ENCODE measurements around the gene TBL3.
A peak's percentile ranks its signal among the peaks of the same experiment; 100 is the strongest.

TBL3 gene

DNA sequence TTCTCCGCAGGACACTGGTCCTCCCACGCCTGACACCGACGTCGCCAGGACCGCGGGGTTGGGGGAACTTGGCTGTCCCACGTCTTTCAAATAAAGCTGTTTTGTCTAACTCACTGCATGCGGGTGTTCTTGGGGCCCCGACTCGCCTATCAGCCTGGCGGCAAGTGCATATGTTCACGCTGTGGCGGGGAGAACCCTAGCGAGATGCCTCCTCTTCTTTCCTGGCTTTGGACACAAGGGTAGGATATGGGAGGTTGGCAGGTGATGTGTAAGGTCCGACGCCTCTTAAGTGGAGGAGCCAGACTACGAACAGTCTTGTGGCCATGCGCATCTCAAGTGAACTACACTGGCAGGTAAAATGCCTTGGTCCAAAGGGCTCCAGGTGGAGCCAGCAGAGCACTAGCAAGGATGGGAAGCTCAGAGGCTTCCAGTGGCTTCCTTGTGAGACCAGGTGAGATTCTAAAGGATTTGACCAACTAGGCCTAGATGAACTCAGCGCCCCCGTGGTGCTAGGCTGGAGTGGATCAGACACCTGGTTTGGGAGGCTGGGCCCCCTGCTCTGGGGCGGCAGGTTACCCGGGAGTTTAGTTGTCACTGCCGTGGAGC, 6.4 kb upstream of the TBL3 start:
- no peak for DNase-seq

DNA sequence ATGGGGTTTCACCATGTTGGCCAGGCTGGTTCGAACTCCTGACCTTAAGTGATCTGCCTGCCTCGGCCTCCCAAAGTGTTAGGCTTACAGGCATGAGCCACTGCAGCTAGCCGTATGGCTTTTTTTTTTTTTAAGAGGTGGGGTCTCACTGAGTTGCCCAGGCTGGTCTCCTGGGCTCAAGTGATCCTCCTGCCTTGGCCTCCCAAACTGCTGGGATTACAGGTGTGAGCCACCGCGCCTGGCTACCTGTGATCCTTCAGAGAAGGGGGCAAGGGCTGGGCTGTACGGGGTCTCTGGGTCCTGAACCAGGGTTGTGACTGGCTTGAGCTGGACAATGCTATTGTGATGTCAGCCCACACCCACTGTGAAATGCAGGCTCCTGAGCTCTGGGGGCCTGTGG, 5.4 kb upstream of the TBL3 start, which contains the start of gene RNF151:
RNF151 (plus strand) TSS at position 397 of the 400 bp plus-strand sequence. CDS start 26 bp downstream, outside the sequence.
- no peak for DNase-seq

DNA sequence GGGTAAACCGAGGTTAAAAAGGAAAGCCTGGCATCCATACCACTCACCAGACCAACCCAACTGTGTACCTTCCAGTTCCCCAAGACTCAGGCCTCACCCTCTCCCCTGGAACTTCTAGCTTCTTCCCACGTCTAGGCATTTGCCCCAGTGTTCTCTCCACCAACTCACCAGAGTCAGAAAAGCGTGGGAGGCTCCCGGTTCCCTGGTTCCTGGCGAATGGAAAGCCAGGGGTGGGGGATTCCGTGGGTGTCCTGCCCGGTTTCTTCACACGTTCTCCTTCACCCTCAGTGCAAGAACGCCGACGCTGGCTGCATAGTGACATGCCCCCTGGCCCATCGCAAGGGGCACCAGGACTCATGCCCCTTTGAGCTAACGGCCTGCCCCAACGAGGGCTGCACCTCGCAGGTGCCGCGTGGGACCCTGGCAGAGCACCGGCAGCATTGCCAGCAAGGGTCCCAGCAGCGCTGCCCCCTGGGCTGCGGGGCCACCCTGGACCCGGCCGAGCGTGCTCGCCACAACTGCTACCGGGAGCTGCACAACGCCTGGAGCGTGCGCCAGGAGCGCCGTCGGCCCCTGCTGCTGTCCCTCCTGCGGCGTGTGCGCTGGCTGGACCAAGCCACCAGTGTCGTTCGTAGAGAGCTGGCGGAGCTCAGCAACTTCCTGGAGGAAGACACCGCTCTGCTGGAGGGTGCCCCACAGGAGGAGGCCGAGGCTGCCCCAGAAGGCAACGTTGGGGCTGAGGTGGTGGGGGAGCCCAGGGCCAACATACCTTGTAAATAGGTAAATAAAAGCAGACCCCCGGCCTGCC, 3.5 kb upstream of the TBL3 start:
- DNase-seq, result no peak

DNA sequence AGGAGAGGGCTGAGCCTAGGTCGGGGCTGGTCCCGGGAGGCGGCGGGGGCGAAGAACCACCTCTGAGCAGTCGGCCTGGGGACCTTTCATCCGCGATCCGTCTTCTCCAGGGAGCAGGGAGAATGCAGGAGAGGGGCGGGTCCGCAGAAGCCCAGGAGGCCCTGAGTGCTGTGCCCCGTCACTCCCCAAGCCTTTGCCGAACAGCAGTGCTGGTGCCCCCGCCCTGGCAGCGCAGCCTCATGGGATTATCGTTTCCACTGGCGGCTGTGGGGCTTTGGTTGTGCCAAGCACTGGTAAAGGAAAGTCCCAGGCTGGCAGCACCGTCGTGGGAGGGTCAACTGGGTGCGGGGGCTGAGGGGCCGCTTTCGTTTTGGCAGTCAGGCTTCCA, 631 bp downstream of the TBL3 start:
- DNase-seq, result no peak

DNA sequence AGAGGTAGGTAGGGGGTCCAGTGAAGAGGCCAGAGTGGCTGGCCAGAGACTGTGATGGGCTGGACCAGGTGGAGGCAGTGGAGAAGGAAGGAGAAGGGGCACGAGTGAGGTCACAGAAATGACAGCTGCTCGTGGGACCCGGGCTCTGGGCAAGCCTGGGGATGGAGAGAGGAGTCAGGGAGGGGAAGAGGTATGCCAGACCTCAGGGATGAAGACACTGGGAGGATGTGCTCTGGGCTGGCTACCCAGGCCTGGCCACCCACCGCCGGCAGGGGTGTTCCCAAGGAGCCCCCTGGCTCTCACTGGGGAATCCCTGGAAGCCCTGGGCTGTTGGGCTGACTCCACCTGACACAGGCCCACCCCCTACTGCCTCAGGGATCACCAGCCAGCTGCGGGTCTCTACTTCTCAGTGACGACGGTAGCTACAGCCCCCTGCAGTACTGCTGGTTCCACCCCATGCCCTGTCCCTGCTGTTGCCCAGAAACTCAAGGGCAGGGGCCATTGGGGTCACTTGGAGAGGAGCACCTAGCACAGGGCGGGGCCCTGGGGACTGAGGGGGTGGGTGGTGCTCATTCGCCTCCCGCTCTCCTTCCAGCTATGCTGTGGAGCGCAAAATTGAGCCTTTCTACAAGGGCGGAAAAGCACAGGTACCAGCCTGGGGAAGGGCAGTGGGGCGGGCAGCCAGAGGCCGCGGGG, 1.8 kb downstream of the TBL3 start:
- no peak for DNase-seq

DNA sequence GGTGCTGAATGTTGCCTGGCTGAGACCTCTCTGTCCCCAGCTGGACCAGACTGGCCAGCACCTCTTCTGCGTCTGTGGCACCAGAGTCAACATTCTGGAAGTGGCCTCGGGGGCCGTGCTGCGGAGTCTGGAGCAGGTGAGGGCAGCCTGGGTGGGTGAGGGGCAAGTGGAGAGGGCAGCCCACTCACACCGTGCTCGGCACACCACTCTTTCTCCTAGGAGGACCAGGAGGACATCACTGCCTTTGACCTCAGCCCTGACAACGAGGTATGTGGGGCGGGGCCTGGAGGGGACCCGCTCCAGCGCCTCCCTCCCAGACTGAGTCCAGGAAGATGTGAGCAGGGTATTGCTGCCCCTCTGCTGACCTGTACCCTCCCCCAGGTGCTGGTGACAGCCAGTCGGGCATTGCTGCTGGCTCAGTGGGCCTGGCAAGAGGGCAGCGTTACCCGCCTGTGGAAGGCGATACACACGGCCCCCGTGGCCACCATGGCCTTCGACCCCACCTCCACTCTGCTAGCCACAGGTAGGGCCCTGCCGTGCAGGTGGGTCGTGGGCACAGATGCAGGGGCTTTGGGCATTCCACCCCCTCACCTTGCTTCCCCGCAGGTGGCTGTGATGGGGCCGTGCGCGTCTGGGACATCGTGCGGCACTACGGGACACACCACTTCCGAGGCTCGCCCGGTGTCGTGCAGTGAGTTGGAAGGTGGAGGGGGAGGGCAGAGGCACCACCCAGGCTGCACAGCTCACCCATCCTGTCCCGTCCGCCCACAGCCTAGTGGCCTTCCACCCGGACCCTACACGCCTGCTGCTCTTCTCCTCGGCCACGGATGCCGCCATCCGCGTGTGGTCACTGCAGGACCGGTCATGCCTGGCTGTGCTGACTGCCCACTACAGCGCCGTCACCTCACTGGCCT, 2.6 kb downstream of the TBL3 start:
- DNase-seq, result no peak

DNA sequence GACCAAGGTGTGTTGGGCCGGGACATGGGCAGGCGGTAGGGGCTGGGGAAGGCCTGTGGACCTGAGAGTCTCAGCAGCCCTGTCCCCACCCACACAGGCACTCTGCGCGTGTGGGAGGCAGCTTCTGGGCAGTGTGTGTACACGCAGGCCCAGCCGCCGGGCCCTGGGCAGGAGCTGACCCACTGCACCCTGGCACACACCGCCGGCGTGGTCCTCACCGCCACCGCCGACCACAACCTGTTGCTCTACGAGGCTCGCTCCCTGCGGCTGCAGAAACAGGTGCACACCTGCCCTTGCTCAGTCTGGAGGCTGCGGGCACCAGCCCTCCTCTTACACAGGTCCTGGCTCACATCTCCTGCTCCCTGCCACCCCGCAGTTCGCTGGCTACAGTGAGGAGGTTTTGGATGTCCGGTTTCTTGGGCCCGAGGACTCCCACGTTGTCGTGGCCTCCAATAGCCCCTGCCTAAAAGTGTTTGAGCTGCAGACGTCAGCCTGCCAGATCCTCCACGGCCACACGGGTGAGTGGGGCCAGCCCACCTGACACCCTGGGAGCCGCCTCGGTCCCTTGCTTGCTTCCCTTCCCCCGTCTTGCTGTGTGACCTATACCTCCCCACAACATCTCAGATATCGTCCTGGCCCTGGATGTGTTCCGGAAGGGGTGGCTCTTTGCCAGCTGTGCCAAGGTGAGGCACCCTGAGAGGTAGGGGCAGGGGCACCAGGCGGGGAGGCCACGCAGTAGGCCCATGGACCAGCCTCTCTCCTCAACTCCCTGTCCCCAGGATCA, 3.8 kb downstream of the TBL3 start:
- DNase-seq, result no peak

DNA sequence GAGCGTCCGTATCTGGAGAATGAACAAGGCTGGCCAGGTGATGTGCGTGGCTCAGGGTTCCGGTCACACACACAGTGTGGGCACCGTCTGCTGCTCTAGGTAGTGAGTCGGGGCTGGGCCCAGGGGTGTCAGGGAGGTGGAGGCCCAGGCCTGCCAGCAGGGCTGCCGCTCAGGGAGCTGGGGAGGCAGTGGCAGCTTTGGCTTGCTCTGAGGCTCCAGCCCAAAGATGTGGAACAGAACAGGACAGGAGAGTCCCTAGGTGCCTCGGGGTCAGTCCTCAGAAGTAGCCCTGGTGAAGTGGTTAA, 4.3 kb downstream of the TBL3 start:
- no peak for DNase-seq

DNA sequence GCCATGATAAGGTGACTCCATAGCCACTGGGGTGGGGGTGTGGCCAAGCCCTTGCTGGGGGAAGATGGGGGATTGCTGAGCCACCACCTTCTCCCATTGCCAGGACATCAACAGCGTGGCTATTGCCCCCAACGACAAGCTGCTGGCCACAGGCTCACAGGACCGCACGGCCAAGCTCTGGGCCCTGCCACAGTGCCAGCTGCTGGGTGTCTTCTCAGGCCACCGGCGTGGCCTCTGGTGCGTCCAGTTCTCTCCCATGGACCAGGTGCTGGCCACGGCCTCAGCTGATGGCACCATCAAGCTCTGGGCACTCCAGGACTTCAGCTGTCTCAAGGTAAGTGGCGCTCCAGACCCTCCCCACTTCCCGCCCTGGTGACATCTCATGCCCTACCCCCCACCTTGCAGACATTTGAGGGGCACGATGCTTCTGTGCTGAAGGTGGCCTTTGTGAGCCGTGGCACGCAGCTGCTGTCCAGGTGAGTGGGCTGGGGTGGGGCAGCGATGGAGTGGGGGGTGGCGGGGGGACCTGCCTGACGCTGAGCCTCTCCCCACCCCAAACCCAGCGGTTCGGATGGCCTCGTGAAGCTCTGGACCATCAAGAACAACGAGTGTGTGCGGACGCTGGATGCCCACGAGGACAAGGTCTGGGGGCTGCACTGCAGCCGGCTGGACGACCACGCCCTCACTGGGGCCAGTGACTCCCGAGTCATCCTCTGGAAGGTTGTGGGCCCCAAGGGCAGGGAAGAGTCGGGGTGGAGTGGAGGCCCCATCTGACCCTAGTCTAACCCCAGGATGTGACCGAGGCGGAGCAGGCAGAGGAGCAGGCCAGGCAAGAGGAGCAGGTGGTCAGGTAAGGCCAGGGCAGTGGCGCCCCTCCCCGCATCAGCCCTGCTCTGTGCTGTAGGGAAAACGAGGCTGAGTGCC, 5.4 kb downstream of the TBL3 start:
- DNase-seq, result no peak

DNA sequence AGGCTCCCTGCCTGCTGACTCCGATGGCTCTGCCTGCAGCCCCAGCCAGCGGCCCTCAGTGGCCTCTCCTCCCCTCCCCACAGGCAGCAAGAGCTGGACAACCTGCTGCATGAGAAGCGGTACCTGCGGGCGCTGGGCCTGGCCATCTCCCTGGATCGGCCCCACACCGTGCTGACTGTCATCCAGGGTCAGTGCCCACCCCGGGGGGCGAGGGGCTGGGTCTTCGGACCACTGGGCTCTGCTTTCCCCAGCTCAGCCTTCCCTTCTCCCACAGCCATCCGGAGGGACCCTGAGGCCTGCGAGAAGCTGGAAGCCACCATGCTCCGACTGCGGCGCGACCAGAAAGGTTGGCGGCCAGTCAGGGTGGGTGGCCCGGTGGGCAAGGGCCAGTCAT, 6.0 kb downstream of the TBL3 start:
- no peak for DNase-seq

DNA sequence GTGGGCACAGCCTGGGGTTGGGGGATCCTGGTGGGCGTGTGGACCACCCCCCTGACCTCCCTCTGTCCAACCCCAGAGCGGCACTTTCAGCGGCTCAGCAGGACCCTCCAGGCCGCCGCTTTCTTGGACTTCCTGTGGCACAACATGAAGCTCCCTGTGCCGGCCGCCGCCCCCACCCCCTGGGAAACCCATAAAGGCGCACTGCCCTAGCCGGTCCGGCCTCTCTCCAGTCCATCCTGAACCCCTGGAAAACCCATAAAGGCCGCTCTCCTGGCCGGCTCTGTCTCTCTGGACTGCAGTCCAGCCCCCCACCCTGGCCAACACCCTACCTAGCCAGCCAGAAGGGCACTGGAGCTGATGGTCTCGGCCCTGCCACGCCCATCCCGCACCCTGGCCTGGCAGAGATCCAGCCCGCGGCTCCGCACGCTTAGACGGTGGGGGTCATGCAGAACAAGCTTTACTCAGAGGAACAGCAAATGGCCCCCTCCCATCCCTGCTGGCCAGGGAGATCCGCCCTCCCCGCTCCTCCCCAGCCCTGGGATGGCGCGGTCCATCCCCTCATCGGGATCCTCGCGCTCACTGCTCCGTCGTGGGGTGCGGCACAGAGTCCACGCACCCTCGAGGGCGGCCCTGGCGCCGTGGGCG, 6.7 kb downstream of the TBL3 start:
- DNase-seq, result no peak

DNA sequence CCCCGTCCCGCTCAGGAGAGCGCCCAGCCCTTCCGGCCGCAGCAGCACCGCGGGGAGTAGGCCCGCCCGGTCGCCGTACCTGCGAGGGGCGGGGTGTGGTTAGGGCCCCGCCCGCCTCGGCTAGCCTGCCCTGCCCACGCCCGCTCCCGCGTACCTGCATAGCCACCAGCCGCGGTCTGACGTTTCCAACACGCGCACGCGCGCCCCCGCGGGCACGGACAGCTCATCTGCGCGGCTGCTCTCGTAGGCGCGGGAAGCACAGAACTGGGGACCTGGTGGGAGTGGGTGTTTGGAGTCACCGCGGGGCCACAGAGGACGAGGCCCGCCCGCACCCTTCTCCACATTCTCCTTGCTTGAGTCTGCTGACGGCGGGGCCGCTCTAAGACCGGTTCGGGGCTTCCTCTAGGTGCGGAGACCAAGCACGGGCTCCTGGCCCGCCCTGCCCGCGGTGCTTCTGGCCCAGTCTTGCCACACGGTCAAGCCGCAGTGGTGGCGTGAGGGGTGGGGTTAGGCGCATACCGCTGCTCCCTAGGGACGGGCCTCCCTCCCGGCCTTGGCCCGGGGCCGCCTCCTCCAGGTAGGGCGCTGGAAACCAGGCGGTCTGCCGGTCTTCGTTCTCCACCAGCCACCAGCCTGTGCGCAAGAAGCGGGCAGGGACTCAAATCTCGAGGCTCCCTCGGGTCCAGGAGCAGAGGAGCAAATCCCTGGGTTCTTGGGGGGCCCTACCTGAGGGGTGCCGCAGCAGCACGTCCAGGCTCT, 7.6 kb downstream of the TBL3 start:
- no peak for DNase-seq

DNA sequence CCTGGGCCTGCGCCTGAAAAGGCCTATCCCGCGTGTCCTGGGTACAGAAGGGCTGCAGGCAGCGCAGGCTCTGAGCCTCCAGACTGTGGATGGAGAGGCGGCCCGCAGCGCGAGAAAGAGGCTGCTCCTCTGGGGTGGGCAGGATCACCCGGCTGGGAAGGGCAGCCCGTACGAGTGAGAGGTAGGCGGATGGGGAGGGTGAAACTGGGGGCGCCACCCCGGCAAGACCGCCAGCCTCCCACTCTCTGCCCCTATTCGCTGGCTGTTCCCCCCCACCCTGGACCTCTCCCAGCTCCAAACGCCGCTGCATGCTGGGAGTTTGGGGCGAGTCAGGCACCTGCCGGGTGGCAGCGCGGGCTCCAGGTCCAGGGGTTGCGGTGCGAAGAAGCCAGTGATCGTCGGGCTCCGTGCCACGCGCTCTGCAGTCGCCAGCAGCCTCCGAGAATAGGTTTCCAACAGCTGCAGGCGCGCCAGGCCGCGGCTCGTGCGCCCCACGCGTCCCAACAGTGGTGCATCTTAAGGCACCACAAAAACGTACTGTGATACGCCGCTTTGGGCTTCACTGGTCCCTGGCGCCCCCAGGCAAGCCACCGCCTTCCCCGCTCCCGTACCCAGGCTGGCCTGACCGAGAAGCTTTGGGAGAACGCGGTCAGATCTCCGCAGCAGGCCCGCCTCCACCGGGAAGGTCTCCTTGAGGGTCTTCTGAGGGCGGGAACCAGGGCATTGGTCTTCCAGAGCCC, 8.3 kb downstream of the TBL3 start:
- DNase-seq, result no peak

DNA sequence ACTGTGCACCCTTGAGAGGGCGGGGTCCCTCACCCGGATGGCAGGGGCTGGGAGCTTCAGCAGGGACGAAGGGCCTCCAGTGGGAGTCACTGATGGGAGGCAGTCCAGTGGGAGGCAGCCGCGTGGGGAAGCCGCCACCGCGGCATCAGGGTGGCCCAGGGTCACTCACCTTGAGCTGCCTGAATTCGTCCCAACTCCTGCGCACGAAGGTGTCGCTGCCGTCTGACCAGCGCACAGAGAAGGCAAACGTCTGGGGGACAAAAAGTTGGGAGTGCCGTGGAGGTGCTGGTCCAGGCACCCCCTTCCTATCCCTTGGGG, 8.9 kb downstream of the TBL3 start:
- no peak for DNase-seq

DNA sequence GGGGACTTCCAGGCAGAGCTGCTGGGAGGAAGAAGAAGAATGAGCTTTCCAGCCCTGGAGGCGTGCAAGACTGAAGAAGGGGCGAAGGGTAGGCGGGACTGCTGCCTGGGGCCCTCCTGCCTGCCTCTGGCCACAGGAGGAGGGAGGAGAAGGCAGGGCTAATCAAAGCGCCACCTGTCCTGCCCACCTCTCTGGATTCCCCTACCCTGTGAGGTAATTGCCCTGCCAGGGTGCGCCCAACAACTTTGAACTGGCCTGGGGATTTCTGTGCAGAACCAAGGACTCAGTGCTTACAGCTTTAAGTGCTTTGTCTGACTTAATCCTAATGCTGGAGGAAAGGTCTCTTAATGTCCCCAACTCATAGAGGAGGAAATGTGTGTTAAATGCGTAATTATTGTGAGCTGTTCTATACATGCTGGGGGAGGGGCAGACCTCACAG, 9.6 kb downstream of the TBL3 start, which contains the start of gene NOXO1:
NOXO1 (minus strand) TSS at position 72 of the 439 bp plus-strand sequence. CDS start 290 bp downstream, outside the sequence.
- DNase-seq, result no peak

DNA sequence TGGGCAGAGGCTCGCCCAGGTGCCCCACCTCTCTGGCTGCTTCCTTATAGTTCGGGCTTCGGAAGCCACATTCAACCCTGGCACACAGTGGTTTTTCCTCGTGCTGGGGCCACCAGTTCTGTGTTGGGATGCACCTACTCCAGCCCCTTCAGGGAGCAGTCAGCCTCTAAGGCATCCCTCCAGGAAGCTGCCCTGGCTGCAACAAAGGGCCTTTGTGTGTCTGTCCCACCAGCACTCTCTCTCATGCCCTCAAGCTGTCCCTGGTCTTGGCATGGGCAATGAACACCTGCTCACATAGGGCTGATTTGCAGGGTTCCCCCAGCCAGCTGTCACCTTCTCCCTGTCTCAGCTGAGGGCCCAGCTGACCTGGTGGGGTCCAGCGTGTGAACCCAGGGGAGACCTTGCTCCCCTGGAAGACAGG, 10.2 kb downstream of the TBL3 start:
- no peak for DNase-seq

DNA sequence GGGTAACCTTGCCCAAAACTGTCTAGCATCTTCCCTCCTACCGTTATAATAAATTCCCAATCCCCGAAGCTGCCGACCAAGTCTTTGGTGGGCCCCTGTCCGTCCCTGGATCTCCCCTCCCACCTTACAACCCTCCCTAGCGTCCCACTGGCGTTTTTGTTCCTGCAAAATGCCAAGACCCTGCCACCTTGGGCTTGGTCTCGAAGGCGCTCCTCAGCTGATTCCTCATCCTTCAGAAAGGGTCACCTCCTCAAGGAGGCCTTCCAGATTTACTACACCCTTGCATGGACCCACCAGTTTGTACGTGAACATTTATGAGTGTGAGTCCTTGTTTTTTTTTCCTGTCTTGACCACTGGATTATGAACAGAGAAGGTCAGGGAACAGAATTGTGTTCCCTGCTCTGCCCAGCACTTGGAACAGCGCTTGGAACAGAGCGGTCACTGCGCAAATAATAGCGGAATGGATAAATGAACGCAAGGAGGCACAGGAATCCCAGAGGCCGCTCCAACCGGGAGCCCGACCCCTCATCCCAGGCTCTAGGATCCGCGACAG, 11.2 kb downstream of the TBL3 start:
- no peak for DNase-seq

DNA sequence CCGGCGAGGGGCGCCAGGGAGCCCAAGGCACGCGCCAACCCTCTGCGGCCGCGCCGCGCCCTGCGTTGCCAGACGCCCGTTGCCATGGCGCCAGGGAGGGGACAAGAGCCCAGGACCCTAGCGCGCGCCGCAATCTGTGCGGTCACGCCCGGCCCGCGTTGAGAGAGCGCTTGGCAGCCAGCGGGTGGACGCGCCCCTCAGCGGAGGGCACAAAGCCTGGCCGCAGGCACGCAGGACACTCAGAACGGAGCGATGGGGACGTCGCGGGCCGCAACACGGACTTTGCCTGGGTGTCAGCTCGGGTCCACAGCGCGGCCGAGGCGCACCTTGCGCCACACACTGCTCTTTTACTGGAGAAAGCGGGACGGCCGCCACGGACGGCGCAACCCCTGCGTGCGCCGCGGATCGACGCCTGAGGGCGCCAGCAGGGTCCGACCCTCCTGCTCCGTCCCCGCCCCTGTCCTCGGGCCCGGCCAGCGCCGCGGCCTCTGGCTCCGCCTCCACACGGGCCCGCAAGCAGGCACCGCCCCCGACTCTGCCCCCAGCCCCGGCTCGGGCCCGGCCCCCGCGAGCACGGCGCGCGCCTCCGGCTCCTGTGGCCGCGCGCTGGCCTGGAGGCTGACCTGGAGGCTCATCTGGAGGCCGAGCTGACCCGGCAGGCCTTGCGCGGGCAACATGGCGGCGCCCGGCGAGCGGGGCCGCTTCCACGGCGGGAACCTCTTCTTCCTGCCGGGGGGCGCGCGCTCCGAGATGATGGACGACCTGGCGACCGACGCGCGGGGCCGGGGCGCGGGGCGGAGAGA, 11.9 kb downstream of the TBL3 start, which contains the start of gene GFER:
GFER (plus strand) TSS at position 650 of the 803 bp plus-strand sequence; CDS start at position 676, 26 bp downstream.
- DNase-seq, result peak; percentile 83
